Coronary artery (tissue), 2 donors: ENCODE data around the gene PET100.

Source experiments
- DNase-seq: peaks from one replicate; pipeline ENCODE4 v3.0.0-alpha.2; 2017; ENCODE audit warnings: low spot score
- H3K27ac ChIP-seq, 2 donors: fragments of 200-600 bp; sonication (generic); one replicate each; pipeline ENCODE4 v1.5.1; 2016 to 2019
- H3K4me3 ChIP-seq: fragments of 200-600 bp; sonication (generic); 2 replicates; pipeline ENCODE4 v1.5.1; 2016; ENCODE audit warnings: mild to moderate bottlenecking, moderate library complexity
- CTCF ChIP-seq: fragments of 200-600 bp; sonication (generic); IDR thresholded peaks from one replicate; pipeline ENCODE4 v1.5.1; 2019; ENCODE audit warnings: antibody characterized with exemption

Gene PET100

GRCh38 chr19:7674010-7675005, 44.7 kb downstream of the PET100 start:
- TF ChIP-seq CTCF = no peak
- no peak for DNase-seq
- peak overlapping the region in 1 of 2 donors; percentile 36 for H3K27ac ChIP-seq
- no peak overlapping the region for H3K4me3 ChIP-seq

DNA sequence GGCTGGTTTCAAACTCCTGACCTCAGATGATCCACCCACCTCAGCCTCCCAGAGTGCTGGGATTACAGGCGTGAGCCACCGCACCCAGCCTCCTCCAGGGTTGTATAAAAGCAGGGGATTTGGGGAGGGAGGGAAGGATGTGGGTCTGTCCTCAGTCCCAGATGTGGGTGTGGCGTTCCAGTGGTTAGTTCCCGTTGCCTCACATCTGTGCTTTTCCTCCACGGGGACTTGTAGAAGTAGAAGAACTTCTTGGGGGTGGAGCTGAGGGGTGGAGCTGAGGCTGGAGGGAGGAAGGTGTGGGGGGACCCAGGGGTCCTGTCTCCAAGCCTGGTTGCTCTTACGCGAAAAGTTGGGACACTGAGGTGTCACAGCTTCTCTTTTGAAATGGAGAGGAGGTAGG, 46.8 kb downstream of the PET100 start:
- no peak for DNase-seq
- peak overlapping the region; percentile 7 for H3K4me3 ChIP-seq
- no peak overlapping the region for H3K27ac ChIP-seq
- no peak for TF ChIP-seq CTCF

DNA sequence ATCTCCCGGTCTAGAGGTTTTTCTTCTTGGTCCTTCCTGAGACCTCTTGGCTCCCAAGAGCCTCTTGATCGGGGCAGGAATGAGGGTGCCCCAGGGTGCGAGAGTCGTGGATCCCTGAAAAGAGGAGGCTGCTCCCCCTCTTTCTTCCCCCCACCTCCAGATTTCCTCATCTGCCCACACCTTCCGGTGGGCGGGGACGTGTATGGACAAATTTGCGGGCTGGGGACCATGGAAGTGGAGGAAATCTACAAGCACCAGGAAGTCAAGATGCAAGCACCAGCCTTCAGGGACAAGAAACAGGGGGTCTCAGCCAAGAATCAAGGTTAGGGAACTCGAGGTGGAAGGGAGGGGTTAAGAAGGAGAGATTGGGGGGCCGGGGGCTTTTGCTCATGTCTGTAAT, 47.3 kb downstream of the PET100 start, which contains the start of gene MCEMP1:
MCEMP1 (plus strand) TSS at position 237 of the 400 bp plus-strand sequence; CDS start at position 268, 31 bp downstream.
- no peak for DNase-seq
- TF ChIP-seq CTCF = no peak
- no peak within 1 kb of the TSS for H3K27ac ChIP-seq
- peak within 1 kb of the TSS; percentile 7 for H3K4me3 ChIP-seq

DNA sequence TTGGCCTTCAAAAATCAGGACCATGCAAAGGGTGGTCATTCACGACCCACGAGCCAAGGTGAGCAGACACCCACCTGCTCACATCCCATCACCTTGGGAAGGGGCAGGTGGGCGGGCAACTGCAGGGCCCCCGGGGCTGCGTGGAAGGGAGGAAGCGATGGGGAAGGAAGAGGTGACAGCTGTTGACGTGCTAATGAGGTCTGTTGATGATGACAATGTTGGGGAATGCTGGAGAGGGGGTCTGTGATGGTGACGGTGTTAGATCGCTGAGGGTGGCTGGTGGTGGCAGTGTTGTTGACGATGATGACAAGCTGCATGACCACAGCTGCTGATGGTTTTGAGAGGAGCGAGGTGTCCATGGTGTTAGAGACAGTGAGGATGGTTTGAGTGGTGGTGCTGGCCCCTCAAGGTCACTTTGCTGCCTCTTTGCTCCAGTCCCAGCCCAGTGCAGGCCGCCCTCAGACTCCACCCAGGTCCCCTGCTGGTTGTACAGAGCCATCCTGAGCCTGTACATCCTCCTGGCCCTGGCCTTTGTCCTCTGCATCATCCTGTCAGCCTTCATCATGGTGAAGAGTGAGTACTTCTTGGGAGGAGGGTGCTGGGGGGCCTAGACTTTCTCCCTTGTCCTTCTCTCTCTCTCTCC, 48.2 kb downstream of the PET100 start:
- no peak for TF ChIP-seq CTCF
- Histone ChIP-seq H3K4me3 (no peak overlapping the region), H3K27ac (no peak overlapping the region)
- DNase-seq = no peak

GRCh38 chr19:7678971-7679751, 49.6 kb downstream of the PET100 start:
- Histone ChIP-seq H3K27ac (no peak overlapping the region), H3K4me3 (no peak overlapping the region)
- no peak for TF ChIP-seq CTCF
- no peak for DNase-seq

DNA sequence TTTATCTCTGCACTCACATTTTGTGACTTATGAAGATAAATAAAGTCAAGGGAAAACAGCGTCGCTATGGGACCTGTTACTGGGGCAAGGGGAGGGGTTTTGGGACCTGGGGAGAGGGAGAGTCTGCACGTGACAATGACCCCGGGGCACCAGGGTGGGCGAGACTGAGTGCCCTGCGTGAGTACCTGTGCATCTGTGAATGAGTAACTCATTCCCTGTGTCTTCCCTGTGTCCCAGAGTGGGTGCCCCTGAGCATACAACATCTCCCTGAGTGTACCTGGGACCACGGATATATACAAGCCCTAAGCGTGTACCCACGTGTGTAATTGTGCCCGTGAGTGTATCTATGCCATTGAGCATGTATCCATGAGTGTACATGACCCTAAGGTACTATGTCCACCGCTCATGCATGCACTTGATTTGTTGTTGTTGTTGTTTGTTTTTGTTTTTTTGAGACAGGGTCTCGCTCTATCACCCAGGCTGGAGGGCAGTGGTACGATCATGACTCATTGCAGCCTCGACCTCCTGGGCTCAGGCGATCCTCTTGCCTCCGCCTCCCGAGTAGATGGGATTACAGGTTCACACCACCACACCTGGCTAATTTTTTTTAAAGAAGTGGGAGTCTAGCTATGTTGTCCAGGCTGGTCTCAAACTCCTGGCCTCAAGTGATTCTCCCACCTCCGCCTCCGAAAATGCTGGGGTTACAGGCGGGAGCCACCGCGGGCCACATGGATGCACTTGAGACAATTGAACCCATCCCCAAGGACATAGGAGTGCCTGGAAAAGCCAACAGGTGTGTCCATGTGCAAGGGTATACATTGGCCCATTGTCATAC, 50.4 kb downstream of the PET100 start:
- H3K27ac ChIP-seq = no peak overlapping the region
- no peak for TF ChIP-seq CTCF
- DNase-seq = no peak
- peak overlapping the region; percentile 87 for H3K4me3 ChIP-seq
